SK-N-SH (cell line): ENCODE results near the gene PFKL.

Experiments
- CHD2 ChIP-seq: fragments of 150-350 bp; IDR thresholded peaks from 2 replicates; pipeline ENCODE4 v1.6.1; 2018; ENCODE audit warnings: low read length; ENCODE audit not compliant: partially characterized antibody
- CTCF ChIP-seq: fragments of 200-600 bp; sonication (generic); IDR thresholded peaks from 2 replicates; pipeline ENCODE4 v1.6.1; 2017; ENCODE audit warnings: antibody characterized with exemption, mild to moderate bottlenecking, moderate library complexity
- GABPA ChIP-seq: IDR thresholded peaks from 2 replicates; pipeline ENCODE4 v1.4.0; 2012; ENCODE audit warnings: low read depth, mild to moderate bottlenecking
- JUND ChIP-seq: IDR thresholded peaks from 2 replicates; pipeline ENCODE4 v1.4.0; 2012
- MXI1 ChIP-seq: IDR thresholded peaks from 2 replicates; pipeline ENCODE4 v1.6.1; 2012; ENCODE audit warnings: mild to moderate bottlenecking, low read depth, low read length, improper control_type of control experiment
- NRF1 ChIP-seq: IDR thresholded peaks from 2 replicates; pipeline ENCODE4 v1.6.1; 2012; ENCODE audit warnings: low read depth, mild to moderate bottlenecking, low read length
- YY1 ChIP-seq: IDR thresholded peaks from 2 replicates; pipeline ENCODE4 v1.4.0; 2012; ENCODE audit warnings: low read depth, mild to moderate bottlenecking
- TF ChIP-seq, protein P1 (sequence below): IDR thresholded peaks from 2 replicates; pipeline ENCODE4 v1.4.0; 2012; ENCODE audit warnings: low read depth

GRCh38 chr21:44263221-44263760, 36.6 kb upstream of the PFKL start:
- TF ChIP-seq CTCF (no peak), YY1 (no peak), CHD2 (no peak), GABPA (no peak), NRF1 (no peak), MXI1 (no peak), JUND (no peak)
- TF ChIP-seq, protein P1, sequence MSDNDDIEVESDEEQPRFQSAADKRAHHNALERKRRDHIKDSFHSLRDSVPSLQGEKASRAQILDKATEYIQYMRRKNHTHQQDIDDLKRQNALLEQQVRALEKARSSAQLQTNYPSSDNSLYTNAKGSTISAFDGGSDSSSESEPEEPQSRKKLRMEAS = no peak
